Measurements from ENCODE around the gene ARFGEF3. TPM values are rescaled to one million over a fixed set of nuclear protein-coding genes. Genes with fewer than 3 reads are reported as not detected.
A peak's percentile ranks its signal among the peaks of the same experiment; 100 is the strongest.

ARFGEF3 gene
- total RNA-seq, 1 donor = under 0.01 TPM

DNA sequence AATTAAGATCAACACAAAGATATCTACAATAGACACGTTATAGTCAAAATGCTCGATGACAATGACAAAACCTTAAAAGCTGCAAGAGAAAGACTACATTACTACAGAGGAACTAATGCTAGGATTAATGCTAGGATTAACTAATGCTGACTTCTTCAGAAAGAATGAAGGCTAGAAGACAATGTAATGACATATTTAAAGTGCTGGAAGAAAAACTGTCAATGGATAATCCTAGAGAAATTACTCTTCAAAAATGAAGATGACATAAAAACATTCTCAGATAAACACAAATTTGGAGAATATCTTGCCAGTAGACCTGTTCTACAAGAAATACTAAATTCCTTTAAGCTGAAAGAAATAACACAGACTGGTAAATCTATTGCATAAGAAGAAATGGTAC is 140.8 kb downstream of the ARFGEF3 start:
- no peak overlapping the region for H2AFZ ChIP-seq (ENCODE audit: low read length)
- no peak for DNase-seq (ENCODE audit: insufficient read length, low spot score, missing footprints)

DNA sequence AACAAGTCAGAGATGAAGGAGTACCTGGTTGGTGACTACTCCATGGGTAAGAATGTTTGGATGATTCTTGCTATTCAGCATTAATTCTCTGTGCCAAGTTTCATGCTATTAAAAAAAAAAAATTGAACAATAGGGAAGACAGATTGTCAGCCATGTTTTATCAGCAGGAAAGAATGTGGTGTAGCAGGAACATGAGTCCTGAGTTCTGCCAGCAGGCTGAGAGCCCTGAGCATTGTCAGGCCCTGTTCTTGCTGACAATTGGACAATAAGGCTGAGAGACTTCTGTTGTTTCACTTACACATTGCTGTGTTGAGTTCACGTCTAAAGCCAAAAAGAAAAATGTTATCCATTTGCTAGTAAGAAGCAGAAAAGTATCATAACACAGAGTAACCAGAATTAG is 145.6 kb downstream of the ARFGEF3 start:
- TF ChIP-seq, protein P1, sequence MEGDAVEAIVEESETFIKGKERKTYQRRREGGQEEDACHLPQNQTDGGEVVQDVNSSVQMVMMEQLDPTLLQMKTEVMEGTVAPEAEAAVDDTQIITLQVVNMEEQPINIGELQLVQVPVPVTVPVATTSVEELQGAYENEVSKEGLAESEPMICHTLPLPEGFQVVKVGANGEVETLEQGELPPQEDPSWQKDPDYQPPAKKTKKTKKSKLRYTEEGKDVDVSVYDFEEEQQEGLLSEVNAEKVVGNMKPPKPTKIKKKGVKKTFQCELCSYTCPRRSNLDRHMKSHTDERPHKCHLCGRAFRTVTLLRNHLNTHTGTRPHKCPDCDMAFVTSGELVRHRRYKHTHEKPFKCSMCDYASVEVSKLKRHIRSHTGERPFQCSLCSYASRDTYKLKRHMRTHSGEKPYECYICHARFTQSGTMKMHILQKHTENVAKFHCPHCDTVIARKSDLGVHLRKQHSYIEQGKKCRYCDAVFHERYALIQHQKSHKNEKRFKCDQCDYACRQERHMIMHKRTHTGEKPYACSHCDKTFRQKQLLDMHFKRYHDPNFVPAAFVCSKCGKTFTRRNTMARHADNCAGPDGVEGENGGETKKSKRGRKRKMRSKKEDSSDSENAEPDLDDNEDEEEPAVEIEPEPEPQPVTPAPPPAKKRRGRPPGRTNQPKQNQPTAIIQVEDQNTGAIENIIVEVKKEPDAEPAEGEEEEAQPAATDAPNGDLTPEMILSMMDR (IDR thresholded peaks at IDR 0.05; ENCODE audit: extremely low read depth, low read depth, low read length) = no peak
- Histone ChIP-seq H3K4me1 (ENCODE audit: insufficient read depth, low read length) (no peaks in the 10 kb centered on the region), H3K4me3 (ENCODE audit: insufficient read depth, low read length) (no peak overlapping the region), H2AFZ (ENCODE audit: low read length) (no peak overlapping the region), H3K36me3 (ENCODE audit: insufficient read depth, low read length) (no peaks in the 10 kb centered on the region), H3K79me2 (ENCODE audit: insufficient read depth, low read length) (no peaks in the 10 kb centered on the region), H3K27ac (ENCODE audit: low read depth, low read length) (no peak overlapping the region), H3K4me2 (ENCODE audit: insufficient read depth, low read length) (no peak overlapping the region), H4K20me1 (ENCODE audit: insufficient read depth, low read length) (no peaks in the 10 kb centered on the region), H3K9me3 (ENCODE audit: low read depth, low read length) (no peaks in the 10 kb centered on the region), H3K27me3 (ENCODE audit: insufficient read depth, low read length) (peaks cover 3% of the 10 kb centered on the region)
- DNase-seq (ENCODE audit: insufficient read length, low spot score, missing footprints) = no peak

More for the DNA sequence above, 140.8 kb downstream of the ARFGEF3 start:
- no peaks in the 10 kb centered on the region for H3K4me1 ChIP-seq (ENCODE audit: insufficient read depth, low read length)
- H3K4me2 ChIP-seq (ENCODE audit: insufficient read depth, low read length) = no peak overlapping the region
- H3K27ac ChIP-seq (ENCODE audit: low read depth, low read length) = no peak overlapping the region
- no peaks in the 10 kb centered on the region for H3K36me3 ChIP-seq (ENCODE audit: insufficient read depth, low read length)
- no peaks in the 10 kb centered on the region for H4K20me1 ChIP-seq (ENCODE audit: insufficient read depth, low read length)
- H3K4me3 ChIP-seq (ENCODE audit: insufficient read depth, low read length) = no peak overlapping the region
- TF ChIP-seq, protein P1 (IDR thresholded peaks at IDR 0.05; ENCODE audit: extremely low read depth, low read depth, low read length) = no peak
- no peaks in the 10 kb centered on the region for H3K9me3 ChIP-seq (ENCODE audit: low read depth, low read length)
- no peaks in the 10 kb centered on the region for H3K79me2 ChIP-seq (ENCODE audit: insufficient read depth, low read length)
- peaks cover 11% of the 10 kb centered on the region for H3K27me3 ChIP-seq (ENCODE audit: insufficient read depth, low read length)

DNA sequence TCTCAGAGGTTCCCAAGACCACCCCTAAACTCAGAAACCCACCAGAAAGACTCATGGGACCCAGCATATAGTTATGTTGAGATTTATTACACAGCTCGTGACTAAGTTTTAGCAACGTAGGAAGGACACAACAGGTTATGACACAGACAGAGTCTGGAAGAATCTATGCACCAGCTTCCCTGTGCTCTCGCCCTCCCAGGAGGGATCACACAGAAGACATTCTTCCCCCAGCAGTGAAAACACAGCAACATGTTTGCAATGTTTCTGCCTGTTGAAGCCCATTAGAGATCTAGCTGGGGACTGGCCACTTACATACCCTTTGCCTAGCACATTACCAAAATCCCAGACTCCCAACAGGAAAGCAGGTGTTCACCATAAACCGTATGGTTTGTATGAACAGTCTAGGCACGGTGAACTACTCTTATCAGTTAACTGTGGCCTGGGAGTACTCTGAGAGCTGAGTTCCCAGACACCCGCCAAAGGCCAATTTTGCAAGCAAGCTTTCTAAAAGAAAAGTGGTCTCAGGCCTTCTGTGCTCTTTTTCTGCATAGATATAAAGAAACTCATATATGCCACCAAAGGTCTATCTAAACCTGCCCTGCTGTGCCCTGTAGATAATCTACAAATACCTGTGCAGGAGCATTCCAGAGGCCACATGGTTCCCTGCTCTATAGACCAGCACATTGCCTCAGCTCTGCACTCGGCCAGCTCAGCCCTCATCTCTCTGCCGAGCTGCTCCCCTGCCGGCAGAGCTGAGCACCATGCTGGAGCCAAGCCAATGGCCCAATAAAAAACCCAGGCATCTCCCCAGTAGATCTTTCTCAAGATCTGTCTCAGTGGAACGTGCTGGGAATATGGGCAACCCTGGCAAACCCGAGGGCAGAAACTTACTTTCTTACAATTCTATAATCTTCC is 146.3 kb downstream of the ARFGEF3 start:
- no peaks in the 10 kb centered on the region for H3K4me1 ChIP-seq (ENCODE audit: insufficient read depth, low read length)
- TF ChIP-seq, protein P1 (IDR thresholded peaks at IDR 0.05; ENCODE audit: extremely low read depth, low read depth, low read length) = peak; percentile 41

DNA sequence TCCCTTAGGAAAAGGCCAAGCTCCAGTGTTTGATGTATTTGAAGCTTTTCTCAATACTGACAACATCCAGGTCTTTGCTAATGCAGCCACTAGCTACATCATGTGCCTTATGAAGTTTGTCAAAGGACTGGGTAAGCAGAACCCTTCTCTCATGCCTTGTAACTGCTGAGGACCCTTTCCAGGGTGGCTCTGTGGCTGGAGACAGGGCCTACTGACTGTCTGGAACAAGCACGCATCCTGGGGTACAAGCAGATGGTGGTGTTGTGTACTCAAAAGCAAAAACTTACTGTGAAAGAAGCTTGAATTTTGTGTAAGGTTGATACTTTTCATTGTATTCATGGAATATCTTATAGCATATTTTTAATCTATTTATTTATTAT is 147.0 kb downstream of the ARFGEF3 start:
- H3K4me3 ChIP-seq (ENCODE audit: insufficient read depth, low read length) = no peak overlapping the region
- H3K27ac ChIP-seq (ENCODE audit: low read depth, low read length) = no peak overlapping the region
- H3K9me3 ChIP-seq (ENCODE audit: low read depth, low read length) = no peaks in the 10 kb centered on the region
- no peaks in the 10 kb centered on the region for H3K4me1 ChIP-seq (ENCODE audit: insufficient read depth, low read length)
- H4K20me1 ChIP-seq (ENCODE audit: insufficient read depth, low read length) = no peaks in the 10 kb centered on the region
- no peak overlapping the region for H2AFZ ChIP-seq (ENCODE audit: low read length)
- no peak overlapping the region for H3K4me2 ChIP-seq (ENCODE audit: insufficient read depth, low read length)
- DNase-seq (ENCODE audit: insufficient read length, low spot score, missing footprints) = no peak
- H3K36me3 ChIP-seq (ENCODE audit: insufficient read depth, low read length) = no peaks in the 10 kb centered on the region
- TF ChIP-seq, protein P1 (IDR thresholded peaks at IDR 0.05; ENCODE audit: extremely low read depth, low read depth, low read length) = no peak
- H3K79me2 ChIP-seq (ENCODE audit: insufficient read depth, low read length) = no peaks in the 10 kb centered on the region
- no peaks in the 10 kb centered on the region for H3K27me3 ChIP-seq (ENCODE audit: insufficient read depth, low read length)

More for the DNA sequence above, 146.3 kb downstream of the ARFGEF3 start:
- Histone ChIP-seq H3K27ac (ENCODE audit: low read depth, low read length) (no peak overlapping the region), H3K27me3 (ENCODE audit: insufficient read depth, low read length) (no peaks in the 10 kb centered on the region), H3K9me3 (ENCODE audit: low read depth, low read length) (no peaks in the 10 kb centered on the region), H3K4me3 (ENCODE audit: insufficient read depth, low read length) (no peak overlapping the region), H3K79me2 (ENCODE audit: insufficient read depth, low read length) (no peaks in the 10 kb centered on the region), H3K4me2 (ENCODE audit: insufficient read depth, low read length) (no peak overlapping the region), H4K20me1 (ENCODE audit: insufficient read depth, low read length) (no peaks in the 10 kb centered on the region), H3K36me3 (ENCODE audit: insufficient read depth, low read length) (no peaks in the 10 kb centered on the region), H2AFZ (ENCODE audit: low read length) (no peak overlapping the region)
- peak; percentile 73 for DNase-seq (ENCODE audit: insufficient read length, low spot score, missing footprints)
